H1 (cell line): ENCODE results near the gene GADD45GIP1. TPM values are rescaled to one million over a fixed set of nuclear protein-coding genes. Genes with fewer than 3 reads are reported as not detected.

ENCODE experiments used
- CHD7 ChIP-seq: fragments of 300-600 bp; sonication (generic); IDR thresholded peaks from 2 replicates; pipeline ENCODE4 v1.7.1; 2012; ENCODE audit warnings: low read length, moderate library complexity, mild to moderate bottlenecking, inconsistent platforms; ENCODE audit not compliant: insufficient replicate concordance
- KDM1A ChIP-seq: fragments of 200-600, 300-600 bp; sonication (generic); IDR thresholded peaks from 2 replicates; pipeline ENCODE4 v1.7.1; 2016; ENCODE audit warnings: mild to moderate bottlenecking, low read length, borderline replicate concordance
- polyA plus RNA-seq, 7 experiments: library from polyadenylated mRNA; depleted of rRNA in 3 of 7; stranded (reverse) in 5 of 7; unstranded in 2 of 7; fragments of >200 nt in 5 of 7; fragments of 200-250 nt in 2 of 7; gene quantifications; 1 replicate in 5 of 7; 2 replicates in 1 of 7; 4 replicates in 1 of 7; pipeline versions ENCODE4 v1.2.1 to v1.2.3, GENCODE V29; 2011 to 2013; ENCODE audit warnings: missing spikeins in 2 of 7, mixed read lengths in 2 of 7
- total RNA-seq: library from RNA; stranded (reverse); fragmentation: NEBNext Ultra II Directional; extraction: Animal tissue kit (Norgen Biotek cat#: 25700); gene quantifications from 2 replicates; pipeline ENCODE4 v1.2.1, GENCODE V29; 2021

The GADD45GIP1 gene
- total and polyA plus RNA-seq, 2 of the 8 experiments (the other 6 are each of a cell fraction or from before 2014, with no cell fraction given), result 42.2 to 42.6 TPM

DNA sequence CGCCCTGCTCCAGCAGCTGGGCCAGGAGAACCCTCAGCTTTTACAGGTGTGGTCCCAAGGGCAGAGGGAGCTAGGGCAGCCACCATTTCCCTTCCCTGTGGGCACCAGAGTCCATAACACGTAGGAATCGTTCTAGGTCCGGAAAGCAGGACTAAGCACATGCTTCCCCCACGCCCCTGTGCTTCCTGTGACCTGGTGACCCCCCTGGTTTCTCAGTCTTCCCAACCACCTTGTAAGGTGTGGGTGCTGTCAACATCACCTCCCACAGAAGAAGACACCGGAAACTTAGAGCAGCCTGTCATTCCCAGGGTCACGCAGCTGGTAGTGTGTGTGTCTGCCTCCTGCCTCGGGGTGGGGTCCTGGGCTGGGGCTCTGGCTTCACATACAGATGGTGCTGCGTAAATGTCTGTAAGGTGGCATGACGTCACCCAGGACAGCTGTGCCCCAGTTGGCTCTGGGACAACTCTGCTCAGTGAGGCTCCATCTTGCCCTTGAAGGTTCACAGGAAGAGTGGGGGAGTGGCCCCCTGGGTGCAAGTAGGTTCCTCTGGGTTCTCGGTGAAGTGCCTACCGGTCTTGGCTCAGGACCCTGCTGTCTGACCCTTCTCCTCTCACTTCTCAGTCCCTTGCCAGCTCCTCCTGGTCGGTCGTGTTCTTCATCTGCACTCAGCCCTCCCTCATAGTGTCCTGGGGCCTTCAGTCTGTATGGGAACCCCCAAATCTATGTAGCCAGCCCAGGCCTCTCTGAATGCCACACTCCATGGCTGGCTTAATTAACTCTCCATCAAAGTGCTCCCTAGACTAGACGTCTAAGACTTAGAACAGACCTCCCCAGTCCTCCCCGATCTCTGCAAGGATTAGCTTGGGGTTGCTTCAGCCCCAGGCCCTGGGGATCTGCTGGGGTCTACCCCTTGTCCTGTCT, 7.4 kb downstream of the GADD45GIP1 start (continued):
- no peak for TF ChIP-seq CHD7
- no peak for TF ChIP-seq KDM1A
